NOMO-1 treated with dmso at 0.1 percent for 144 hours (cell line): ENCODE data around the gene C18orf63.

Experiments
- DNase-seq: peaks from one replicate; lab custom pipeline; 2025; ENCODE audit not compliant: unreplicated experiment; lab: John Stamatoyannopoulos, UW

Gene C18orf63

DNA sequence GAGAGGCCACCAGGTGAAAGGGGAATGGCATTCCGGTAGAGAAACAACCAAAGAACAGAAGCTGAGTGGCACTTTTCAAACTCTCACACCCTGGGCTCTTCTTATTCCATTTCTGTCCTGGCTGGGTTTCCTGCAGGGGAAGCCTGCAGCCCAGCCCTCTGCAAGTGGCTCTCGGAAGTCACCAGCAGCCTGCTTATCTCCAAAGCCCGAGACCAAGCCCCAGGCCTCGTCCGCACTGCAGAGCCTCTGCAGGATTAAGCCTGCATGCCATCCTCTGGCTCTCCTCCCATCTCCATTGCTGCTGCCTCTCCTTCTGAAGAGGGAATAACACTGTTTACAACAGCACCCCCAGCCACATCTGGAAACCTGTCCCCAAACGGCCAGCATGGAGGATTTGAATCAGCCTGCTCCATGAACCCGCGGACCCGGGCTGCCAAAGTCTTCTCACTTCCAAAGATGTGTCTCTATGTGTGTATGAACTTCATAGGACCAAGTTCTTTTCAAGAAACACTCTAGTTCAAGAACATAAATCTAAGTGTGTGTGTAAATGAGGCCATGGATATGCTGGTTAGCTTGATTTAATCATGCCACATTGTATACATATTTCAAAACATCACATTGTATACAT is 87.3 kb downstream of the C18orf63 start:
- DNase-seq, result no peak

- no peak for DNase-seq
These were observed 92.2 kb downstream of the C18orf63 start for GRCh38 chr18:74407888-74408287.
